HG03354 (cell line): ENCODE results near the gene NPSR1.
"Not testable (repeated sequence)": the region's sequence is repeated elsewhere in the genome, so short reads cannot be mapped to it uniquely, and the experiment has no call there.

ENCODE experiments used
- ATAC-seq: cut with Tn5 transposase; IDR thresholded peaks from one replicate; pipeline ENCODE4 v1.9.1; 2021; ENCODE audit warnings: mild to moderate bottlenecking; ENCODE audit not compliant: unreplicated experiment, poor library complexity, severe bottlenecking

Gene NPSR1

GRCh38 chr7:34657632-34658268 lies at the start of gene NPSR1:
NPSR1 (plus strand) TSS chr7:34658218; CDS start chr7:34658413, 195 bp downstream.
- ATAC-seq: no peak

- ATAC-seq: no peak
Measured at GRCh38 chr7:34612661-34613060, 45.4 kb upstream of the NPSR1 start.

GRCh38 chr7:34620425-34620824 lies 37.6 kb upstream of the NPSR1 start:
- no peak for ATAC-seq

- no peak for ATAC-seq
Measured at GRCh38 chr7:34622182-34622581, 35.8 kb upstream of the NPSR1 start.

GRCh38 chr7:34622771-34623250 lies 35.2 kb upstream of the NPSR1 start:
- no peak for ATAC-seq

- not testable (repeated sequence) for ATAC-seq
Measured at GRCh38 chr7:34628618-34629017, 29.4 kb upstream of the NPSR1 start.

- no peak for ATAC-seq
Measured at GRCh38 chr7:34652809-34653208, 5.2 kb upstream of the NPSR1 start.

GRCh38 chr7:34653787-34654186 lies 4.2 kb upstream of the NPSR1 start:
- ATAC-seq: no peak

- peak; percentile 60 for ATAC-seq
Measured at GRCh38 chr7:34655384-34655783, 2.6 kb upstream of the NPSR1 start.

GRCh38 chr7:34656041-34656440 lies 2.0 kb upstream of the NPSR1 start:
- ATAC-seq: no peak

GRCh38 chr7:34659472-34660075 lies 1.6 kb downstream of the NPSR1 start:
- no peak for ATAC-seq

GRCh38 chr7:34662058-34662708 lies 4.2 kb downstream of the NPSR1 start:
- ATAC-seq: no peak

- no peak for ATAC-seq
Measured at GRCh38 chr7:34664755-34665154, 6.7 kb downstream of the NPSR1 start.

- no peak for ATAC-seq
Measured at GRCh38 chr7:34672430-34672829, 14.4 kb downstream of the NPSR1 start.

GRCh38 chr7:34673066-34673465 lies 15.0 kb downstream of the NPSR1 start:
- ATAC-seq: no peak

GRCh38 chr7:34675749-34676374 lies 17.8 kb downstream of the NPSR1 start:
- peak; percentile 87 for ATAC-seq

- no peak for ATAC-seq
Measured at GRCh38 chr7:34677491-34677890, 19.5 kb downstream of the NPSR1 start.

- ATAC-seq: no peak
Measured at GRCh38 chr7:34687529-34687928, 29.5 kb downstream of the NPSR1 start.

GRCh38 chr7:34696415-34696814 lies 38.4 kb downstream of the NPSR1 start:
- ATAC-seq: no peak

- no peak for ATAC-seq
Measured at GRCh38 chr7:34709771-34710170, 51.8 kb downstream of the NPSR1 start.

GRCh38 chr7:34718867-34719266 lies 60.8 kb downstream of the NPSR1 start:
- ATAC-seq: peak; percentile 68
